Raji (cell line): Measurements from ENCODE around the gene TEAD1.

Experiments used
- POLR2A ChIP-seq: IDR thresholded peaks from 2 replicates; pipeline ENCODE4 v1.6.1; 2011; ENCODE audit warnings: low read depth, low read length, control low read depth; ENCODE audit not compliant: insufficient read depth

The TEAD1 gene

GRCh38 chr11:12801976-12802375 lies 127.8 kb downstream of the TEAD1 start:
- TF ChIP-seq POLR2A, result no peak

GRCh38 chr11:12802418-12803085 lies 128.3 kb downstream of the TEAD1 start:
- TF ChIP-seq POLR2A, result no peak

- TF ChIP-seq POLR2A, result no peak
These were observed 129.0 kb downstream of the TEAD1 start for GRCh38 chr11:12803086-12803826.

- TF ChIP-seq POLR2A, result no peak
These were observed 131.9 kb downstream of the TEAD1 start for GRCh38 chr11:12806113-12806512.

- no peak for TF ChIP-seq POLR2A
These were observed 133.4 kb downstream of the TEAD1 start for GRCh38 chr11:12807621-12808020.

- no peak for TF ChIP-seq POLR2A
These were observed 134.3 kb downstream of the TEAD1 start for GRCh38 chr11:12808519-12808918.

- no peak for TF ChIP-seq POLR2A
These were observed 135.1 kb downstream of the TEAD1 start for GRCh38 chr11:12809364-12809763.

GRCh38 chr11:12809864-12810567 lies 135.8 kb downstream of the TEAD1 start:
- no peak for TF ChIP-seq POLR2A

- TF ChIP-seq POLR2A, result no peak
These were observed 136.3 kb downstream of the TEAD1 start for GRCh38 chr11:12810568-12810894.

GRCh38 chr11:12811861-12812260 lies 137.6 kb downstream of the TEAD1 start:
- TF ChIP-seq POLR2A, result no peak

GRCh38 chr11:12812849-12813248 lies 138.6 kb downstream of the TEAD1 start:
- TF ChIP-seq POLR2A, result no peak

- TF ChIP-seq POLR2A, result no peak
These were observed 139.4 kb downstream of the TEAD1 start for GRCh38 chr11:12813371-12814225.

- no peak for TF ChIP-seq POLR2A
These were observed 140.9 kb downstream of the TEAD1 start for GRCh38 chr11:12815129-12815480.

- TF ChIP-seq POLR2A, result no peak
These were observed 141.8 kb downstream of the TEAD1 start for GRCh38 chr11:12815931-12816494.

GRCh38 chr11:12817681-12818332 lies 143.6 kb downstream of the TEAD1 start:
- TF ChIP-seq POLR2A, result no peak
